A204.1 (cell line): ENCODE results near the gene PRRC1.
A peak's percentile ranks its signal among the peaks of the same experiment; 100 is the strongest.
"Not testable (repeated sequence)": the region's sequence is repeated elsewhere in the genome, so short reads cannot be mapped to it uniquely, and the experiment has no call there.

Source experiments
- FAIRE-seq: peaks from 2 replicates; lab custom pipeline; 2012; peaks lifted over from hg19 to GRCh38; lab: Jason Lieb, UNC

Gene PRRC1

GRCh38 chr5:127517480-127518318 lies at the start of gene PRRC1:
Gene PRRC1, plus strand, starts transcription at chr5:127517640. Its CDS starts 5,840 bp downstream, at chr5:127523480.
- FAIRE-seq, result no peak

GRCh38 chr5:127471211-127471610 lies 46.2 kb upstream of the PRRC1 start:
- no peak for FAIRE-seq

- FAIRE-seq, result no peak
Observed at GRCh38 chr5:127472700-127473099, 44.7 kb upstream of the PRRC1 start.

- FAIRE-seq, result no peak
Observed at GRCh38 chr5:127486471-127486870, 31.0 kb upstream of the PRRC1 start.

GRCh38 chr5:127492854-127493738 lies 24.3 kb upstream of the PRRC1 start:
- peak; percentile 95 for FAIRE-seq

GRCh38 chr5:127498548-127498947 lies 18.9 kb upstream of the PRRC1 start:
- no peak for FAIRE-seq

- FAIRE-seq, result no peak
Observed at GRCh38 chr5:127505905-127506304, 11.5 kb upstream of the PRRC1 start.

GRCh38 chr5:127506616-127507015 lies 10.8 kb upstream of the PRRC1 start:
- FAIRE-seq, result no peak

GRCh38 chr5:127508644-127509373 lies 8.6 kb upstream of the PRRC1 start:
- FAIRE-seq, result no peak

- FAIRE-seq, result no peak
Observed at GRCh38 chr5:127513408-127513970, 4.0 kb upstream of the PRRC1 start.

GRCh38 chr5:127514816-127515215 lies 2.6 kb upstream of the PRRC1 start:
- no peak for FAIRE-seq

GRCh38 chr5:127515693-127516440 lies 1.6 kb upstream of the PRRC1 start:
- no peak for FAIRE-seq

- FAIRE-seq, result no peak
Observed at GRCh38 chr5:127517110-127517479, 345 bp upstream of the PRRC1 start.

- FAIRE-seq, result no peak
Observed at GRCh38 chr5:127518319-127518621, 830 bp downstream of the PRRC1 start.

- no peak for FAIRE-seq
Observed at GRCh38 chr5:127519527-127519926, 2.1 kb downstream of the PRRC1 start.

- no peak for FAIRE-seq
Observed at GRCh38 chr5:127521138-127521770, 3.8 kb downstream of the PRRC1 start.

- no peak for FAIRE-seq
Observed at GRCh38 chr5:127525181-127525580, 7.7 kb downstream of the PRRC1 start.

- no peak for FAIRE-seq
Observed at GRCh38 chr5:127529904-127530682, 12.7 kb downstream of the PRRC1 start.

GRCh38 chr5:127536687-127537086 lies 19.2 kb downstream of the PRRC1 start:
- FAIRE-seq, result peak; percentile 96

GRCh38 chr5:127540553-127540952 lies 23.1 kb downstream of the PRRC1 start:
- not testable (repeated sequence) for FAIRE-seq
